Tibial nerve (tissue), 4 donors: ENCODE data around the gene ASB12.

Experiments used
- CTCF ChIP-seq, 5 experiments: fragments of 200-600 bp in 3 of 5; fragments of 450-650 bp in 2 of 5; sonication (generic) in 3 of 5; IDR thresholded peaks; one replicate each; pipeline ENCODE4 v1.5.1; 2016 to 2019; ENCODE audit warnings: antibody characterized with exemption in 5 of 5, mild to moderate bottlenecking in 3 of 5, moderate library complexity in 2 of 5
- EP300 ChIP-seq, 2 donors: sonication (generic); formaldehyde crosslinking; IDR thresholded peaks; one replicate each; pipeline ENCODE4 v1.6.1; 2017; ENCODE audit warnings: antibody characterized with exemption in 2 of 2, mild to moderate bottlenecking in 1 of 2
- POLR2A ChIP-seq, 2 donors: fragments of 450-650 bp; IDR thresholded peaks; one replicate each; pipeline ENCODE4 v1.6.1; 2017; ENCODE audit warnings: antibody characterized with exemption in 2 of 2, mild to moderate bottlenecking in 2 of 2, moderate library complexity in 2 of 2

GRCh38 chrX:64205441-64205734 is 25.0 kb downstream of the ASB12 start, which contains the start of gene AMER1:
- TF ChIP-seq CTCF (IDR thresholded peaks at IDR 0.05) (no peak), POLR2A (IDR thresholded peaks at IDR 0.05) (no peak), EP300 (IDR thresholded peaks at IDR 0.05) (no peak)
